Muscle of leg (tissue), 11 donors: ENCODE data around the gene RAP1GAP. TPM values are rescaled to one million over a fixed set of nuclear protein-coding genes. Genes with fewer than 3 reads are reported as not detected.

Source experiments
- DNase-seq: peaks from one replicate; pipeline ENCODE4 v3.0.0; 2013
- H3K27ac ChIP-seq: one replicate; pipeline ENCODE4 v1.5.1; 2013; ENCODE audit warnings: mild to moderate bottlenecking, low read length, control low read depth
- H3K27me3 ChIP-seq: one replicate; pipeline ENCODE4 v1.6.1; 2013; ENCODE audit warnings: low read length; ENCODE audit not compliant: control insufficient read depth, insufficient read depth
- H3K36me3 ChIP-seq: one replicate; pipeline ENCODE4 v1.6.1; 2013; ENCODE audit warnings: low read length; ENCODE audit not compliant: control insufficient read depth, insufficient read depth
- H3K4me1 ChIP-seq: one replicate; pipeline ENCODE4 v1.6.1; 2013; ENCODE audit warnings: low read length; ENCODE audit not compliant: control insufficient read depth, insufficient read depth
- H3K4me3 ChIP-seq: one replicate; pipeline ENCODE4 v1.5.1; 2013; ENCODE audit warnings: low read length, control low read depth
- H3K9me3 ChIP-seq: replicated peaks from 2 replicates; pipeline ENCODE4 v1.6.1; 2013; ENCODE audit warnings: low read depth, low read length; ENCODE audit not compliant: control insufficient read depth
- WGBS: methylation state at CpG from one replicate; pipeline ENCODE4 v1.1.5; 2013; ENCODE audit warnings: missing lambda C conversion rate; ENCODE audit not compliant: insufficient coverage; 5-methylcytosine and 5-hydroxymethylcytosine counted together
- polyA plus RNA-seq, 8 donors: library from polyadenylated mRNA; unstranded; fragments of 120-200 nt; gene quantifications; one replicate each; pipeline versions ENCODE4 v1.2.1 to v1.2.3, GENCODE V29; 2013; ENCODE audit warnings: inconsistent platforms in 1 of 8, low replicate concordance in 1 of 8; ENCODE audit not compliant: insufficient read length in 8 of 8, insufficient read depth in 1 of 8
- total RNA-seq: library from RNA; stranded (reverse); fragments of 120-200 nt; gene quantifications from one replicate; pipeline ENCODE4 v1.2.4, GENCODE V29; 2013

The RAP1GAP gene
- total and polyA plus RNA-seq, 9 donors, result 0.62 to 4.9 (median 1.8) TPM

- 88% methylated on average over 1 of the region's 6 CpGs for WGBS
These were observed 32.2 kb upstream of the RAP1GAP start for GRCh38 chr1:21701401-21701800.

GRCh38 chr1:21700094-21700493, 30.9 kb upstream of the RAP1GAP start:
- no peak for DNase-seq
- H3K36me3 ChIP-seq, result peaks cover 39% of the 10 kb centered on the region
- no peak overlapping the region for H3K4me3 ChIP-seq
- H3K27ac ChIP-seq, result no peak overlapping the region
- H3K4me1 ChIP-seq, result no peaks in the 10 kb centered on the region
- no peaks in the 10 kb centered on the region for H3K27me3 ChIP-seq
- H3K9me3 ChIP-seq, result no peaks in the 10 kb centered on the region
- 94% methylated on average over 3 of the region's 4 CpGs for WGBS

More at GRCh38 chr1:21701401-21701800, 32.2 kb upstream of the RAP1GAP start:
- no peaks in the 10 kb centered on the region for H3K4me1 ChIP-seq
- no peaks in the 10 kb centered on the region for H3K9me3 ChIP-seq
- H3K27ac ChIP-seq, result no peak overlapping the region
- peaks cover 43% of the 10 kb centered on the region for H3K36me3 ChIP-seq
- H3K4me3 ChIP-seq, result no peak overlapping the region
- H3K27me3 ChIP-seq, result no peaks in the 10 kb centered on the region
- no peak for DNase-seq

GRCh38 chr1:21696931-21697330, 27.8 kb upstream of the RAP1GAP start:
- H3K27ac ChIP-seq, result no peak overlapping the region
- no peaks in the 10 kb centered on the region for H3K27me3 ChIP-seq
- H3K9me3 ChIP-seq, result no peaks in the 10 kb centered on the region
- DNase-seq, result no peak
- no peaks in the 10 kb centered on the region for H3K4me1 ChIP-seq
- H3K36me3 ChIP-seq, result peaks cover 36% of the 10 kb centered on the region
- no peak overlapping the region for H3K4me3 ChIP-seq
- WGBS, result 100% methylated on average over 1 of the region's 6 CpGs

- H3K9me3 ChIP-seq, result no peaks in the 10 kb centered on the region
- no peaks in the 10 kb centered on the region for H3K27me3 ChIP-seq
- H3K4me3 ChIP-seq, result no peak overlapping the region
- no peak overlapping the region for H3K27ac ChIP-seq
- no peaks in the 10 kb centered on the region for H3K4me1 ChIP-seq
- H3K36me3 ChIP-seq, result peaks cover 36% of the 10 kb centered on the region
- DNase-seq, result no peak
These were observed 24.6 kb upstream of the RAP1GAP start for GRCh38 chr1:21693732-21694131.

GRCh38 chr1:21691739-21692138, 22.6 kb upstream of the RAP1GAP start:
- WGBS, result 71% methylated on average over 1 of the region's 3 CpGs
- H3K4me1 ChIP-seq, result no peaks in the 10 kb centered on the region
- peaks cover 48% of the 10 kb centered on the region for H3K36me3 ChIP-seq
- no peak overlapping the region for H3K27ac ChIP-seq
- no peak overlapping the region for H3K4me3 ChIP-seq
- no peaks in the 10 kb centered on the region for H3K27me3 ChIP-seq
- no peak for DNase-seq
- H3K9me3 ChIP-seq, result no peaks in the 10 kb centered on the region

- Histone ChIP-seq H3K4me1 (no peaks in the 10 kb centered on the region), H3K4me3 (no peak overlapping the region), H3K9me3 (no peaks in the 10 kb centered on the region), H3K36me3 (peaks cover 56% of the 10 kb centered on the region), H3K27ac (no peak overlapping the region), H3K27me3 (no peaks in the 10 kb centered on the region)
- WGBS, result 86% methylated on average over 1 of the region's 6 CpGs
- no peak for DNase-seq
These were observed 20.7 kb upstream of the RAP1GAP start for GRCh38 chr1:21689661-21690372.

GRCh38 chr1:21687081-21687529, 17.9 kb upstream of the RAP1GAP start:
- H3K9me3 ChIP-seq, result no peaks in the 10 kb centered on the region
- no peaks in the 10 kb centered on the region for H3K27me3 ChIP-seq
- H3K4me1 ChIP-seq, result no peaks in the 10 kb centered on the region
- H3K4me3 ChIP-seq, result no peak overlapping the region
- H3K27ac ChIP-seq, result no peak overlapping the region
- no CpG with 5 or more reads among the region's 2 CpGs for WGBS
- H3K36me3 ChIP-seq, result peaks cover 43% of the 10 kb centered on the region
- DNase-seq, result no peak

GRCh38 chr1:21685946-21686678, 17.0 kb upstream of the RAP1GAP start:
- H3K27ac ChIP-seq, result no peak overlapping the region
- H3K4me3 ChIP-seq, result no peak overlapping the region
- DNase-seq, result no peak
- no CpG with 5 or more reads among the region's 4 CpGs for WGBS
- H3K36me3 ChIP-seq, result peaks cover 46% of the 10 kb centered on the region
- no peaks in the 10 kb centered on the region for H3K9me3 ChIP-seq
- no peaks in the 10 kb centered on the region for H3K27me3 ChIP-seq
- H3K4me1 ChIP-seq, result no peaks in the 10 kb centered on the region

- peaks cover 27% of the 10 kb centered on the region for H3K36me3 ChIP-seq
- H3K27me3 ChIP-seq, result no peaks in the 10 kb centered on the region
- no peak for DNase-seq
- WGBS, result no CpG with 5 or more reads among the region's 9 CpGs
- no peaks in the 10 kb centered on the region for H3K9me3 ChIP-seq
- no peaks in the 10 kb centered on the region for H3K4me1 ChIP-seq
- H3K27ac ChIP-seq, result no peak overlapping the region
- H3K4me3 ChIP-seq, result no peak overlapping the region
These were observed 12.3 kb upstream of the RAP1GAP start for GRCh38 chr1:21681426-21681825.

- H3K27ac ChIP-seq, result no peak overlapping the region
- no peak for DNase-seq
- 0% methylated on average over 1 of the region's 3 CpGs for WGBS
- H3K27me3 ChIP-seq, result no peaks in the 10 kb centered on the region
- H3K4me3 ChIP-seq, result no peak overlapping the region
- no peaks in the 10 kb centered on the region for H3K4me1 ChIP-seq
- no peaks in the 10 kb centered on the region for H3K9me3 ChIP-seq
- H3K36me3 ChIP-seq, result peaks cover 24% of the 10 kb centered on the region
These were observed 11.8 kb upstream of the RAP1GAP start for GRCh38 chr1:21680918-21681317.
